IMR-90 (cell line): ENCODE data around the gene FEN1. TPM values are rescaled to one million over a fixed set of nuclear protein-coding genes. Genes with fewer than 3 reads are reported as not detected.

ENCODE experiments used
- ATAC-seq: fragments of 200-7000 bp; cut with Tn5 transposase; 2 replicates; pipeline ENCODE4 v1.9.1; 2020; ENCODE audit warnings: low read depth, mild to moderate bottlenecking, moderate library complexity
- BruUV-seq: library from RNA; stranded (reverse); fragments of 400-500 nt; replicated peaks from 2 replicates; lab custom pipeline; 2021; lab: Mats Ljungman, UMichigan
- CTCF ChIA-PET: fragments of 300-600 bp; formaldehyde crosslinking; extraction: SDS; loops from one replicate; lab custom pipeline; 2021; ENCODE audit warnings: antibody characterized with exemption; lab: Yijun Ruan, JAX
- POLR2A ChIA-PET: fragments of 300-600 bp; sonication (Branson Sonifier 250); formaldehyde crosslinking; loops from one replicate; lab custom pipeline; 2022; ENCODE audit warnings: antibody characterized with exemption; ENCODE audit not compliant: unreplicated experiment; lab: Charles Lee
- DNase-seq: peaks from one replicate; pipeline ENCODE4 v3.0.0; 2013
- H2AFZ ChIP-seq: replicated peaks from 2 replicates; pipeline ENCODE3; 2013; ENCODE audit warnings: low read length, mild to moderate bottlenecking; ENCODE audit not compliant: poor library complexity
- H2AK5ac ChIP-seq: 2 replicates; pipeline ENCODE4 v1.6.1; 2013; ENCODE audit warnings: low read depth, low read length, inconsistent platforms
- H2AK9ac ChIP-seq: replicated peaks from 2 replicates; pipeline ENCODE3; 2013; ENCODE audit warnings: mild to moderate bottlenecking, low read depth, low read length, moderate library complexity; ENCODE audit not compliant: poor library complexity
- H2BK120ac ChIP-seq: 2 replicates; pipeline ENCODE4 v1.6.1; 2013; ENCODE audit warnings: low read depth, low read length, inconsistent platforms
- H2BK15ac ChIP-seq: 3 replicates; pipeline ENCODE4 v1.6.1; 2013; ENCODE audit warnings: low read depth, low read length, inconsistent platforms
- H2BK20ac ChIP-seq: 2 replicates; pipeline ENCODE4 v1.6.1; 2013; ENCODE audit warnings: low read depth, mild to moderate bottlenecking, inconsistent platforms, low read length, moderate library complexity
- H2BK5ac ChIP-seq: 2 replicates; pipeline ENCODE4 v1.6.1; 2013; ENCODE audit warnings: mild to moderate bottlenecking, low read depth, low read length, inconsistent platforms; ENCODE audit not compliant: poor library complexity, severe bottlenecking
- H3K14ac ChIP-seq: replicated peaks from 2 replicates; pipeline ENCODE4 v1.6.1; 2013; ENCODE audit warnings: low read depth, low read length, inconsistent platforms
- H3K18ac ChIP-seq: 2 replicates; pipeline ENCODE4 v1.6.1; 2013; ENCODE audit warnings: low read depth, low read length, control low read depth
- H3K23ac ChIP-seq: 2 replicates; pipeline ENCODE4 v1.6.1; 2013; ENCODE audit warnings: low read depth, low read length, inconsistent platforms
- H3K27ac ChIP-seq: 2 replicates; pipeline ENCODE4 v1.5.1; 2013; ENCODE audit warnings: mild to moderate bottlenecking, control low read depth, low read length; ENCODE audit not compliant: insufficient read depth
- H3K27me3 ChIP-seq: 2 replicates; pipeline ENCODE4 v1.6.1; 2013; ENCODE audit warnings: low read length; ENCODE audit not compliant: control insufficient read depth, insufficient read depth
- H3K36me3 ChIP-seq: 2 replicates; pipeline ENCODE4 v1.6.1; 2013; ENCODE audit warnings: low read length, mixed read lengths; ENCODE audit not compliant: control insufficient read depth, insufficient read depth
- H3K4ac ChIP-seq: 2 replicates; pipeline ENCODE4 v1.6.1; 2013; ENCODE audit warnings: low read depth, low read length, inconsistent platforms
- H3K4me1 ChIP-seq: 2 replicates; pipeline ENCODE4 v1.6.1; 2013; ENCODE audit warnings: low read length, mixed read lengths; ENCODE audit not compliant: control insufficient read depth, insufficient read depth
- H3K4me2 ChIP-seq: 2 replicates; pipeline ENCODE4 v1.6.1; 2013; ENCODE audit warnings: low read depth, mild to moderate bottlenecking, control low read depth, low read length, moderate library complexity
- H3K4me3 ChIP-seq: 2 replicates; pipeline ENCODE4 v1.5.1; 2013; ENCODE audit warnings: low read depth, mild to moderate bottlenecking, control low read depth, low read length, moderate library complexity; ENCODE audit not compliant: insufficient read depth
- H3K56ac ChIP-seq: 2 replicates; pipeline ENCODE4 v1.6.1; 2013; ENCODE audit warnings: low read length, inconsistent platforms; ENCODE audit not compliant: insufficient read depth; ENCODE audit errors: extremely low read depth
- H3K79me1 ChIP-seq, 2 experiments: 2 replicates each; pipeline ENCODE4 v1.6.1; 2013; ENCODE audit warnings: low read length in 2 of 2, inconsistent platforms in 1 of 2, low read depth in 1 of 2
- H3K9ac ChIP-seq: 2 replicates; pipeline ENCODE4 v1.6.1; 2013; ENCODE audit warnings: low read depth, low read length, control low read depth
- H3K9me1 ChIP-seq: 2 replicates; pipeline ENCODE4 v1.6.1; 2013; ENCODE audit warnings: low read length, inconsistent platforms; ENCODE audit not compliant: insufficient read depth
- H3K9me3 ChIP-seq: 2 replicates; pipeline ENCODE4 v1.6.1; 2013; ENCODE audit warnings: low read length; ENCODE audit not compliant: control insufficient read depth, insufficient read depth
- H4K20me1 ChIP-seq: 2 replicates; pipeline ENCODE4 v1.6.1; 2013; ENCODE audit warnings: low read length, inconsistent platforms; ENCODE audit not compliant: insufficient read depth
- H4K5ac ChIP-seq: 2 replicates; pipeline ENCODE4 v1.6.1; 2013; ENCODE audit warnings: mild to moderate bottlenecking, low read depth, low read length, control low read depth
- H4K8ac ChIP-seq, 2 experiments: 2 replicates each; pipeline ENCODE4 v1.6.1; 2013; ENCODE audit warnings: low read depth in 2 of 2, low read length in 2 of 2, control low read depth in 1 of 2, inconsistent platforms in 1 of 2
- H4K91ac ChIP-seq: 2 replicates; pipeline ENCODE4 v1.6.1; 2013; ENCODE audit warnings: low read depth, low read length, inconsistent platforms; ENCODE audit not compliant: insufficient read depth
- BHLHE40 ChIP-seq: fragments of 150-350 bp; IDR thresholded peaks from 2 replicates; pipeline ENCODE4 v1.6.1; 2016; ENCODE audit warnings: mild to moderate bottlenecking, low read depth, low read length
- CEBPB ChIP-seq: IDR thresholded peaks from 2 replicates; pipeline ENCODE4 v1.6.1; 2012; ENCODE audit warnings: low read depth, low read length, improper control_type of control experiment
- CHD1 ChIP-seq: IDR thresholded peaks from 2 replicates; pipeline ENCODE4 v1.6.1; 2012; ENCODE audit warnings: low read depth, low read length, improper control_type of control experiment
- FOS ChIP-seq: fragments of 150-350 bp; IDR thresholded peaks from 2 replicates; pipeline ENCODE4 v1.6.1; 2016; ENCODE audit warnings: low read depth, low read length
- MAFK ChIP-seq: IDR thresholded peaks from 2 replicates; pipeline ENCODE4 v1.6.1; 2012; ENCODE audit warnings: low read depth, low read length, improper control_type of control experiment
- MAZ ChIP-seq: IDR thresholded peaks from 2 replicates; pipeline ENCODE4 v1.6.1; 2012; ENCODE audit warnings: low read depth, mild to moderate bottlenecking, low read length, improper control_type of control experiment, moderate library complexity, borderline replicate concordance
- MXI1 ChIP-seq: IDR thresholded peaks from 2 replicates; pipeline ENCODE4 v1.6.1; 2012; ENCODE audit warnings: low read depth, mild to moderate bottlenecking, low read length, moderate library complexity, borderline replicate concordance
- NFE2L2 ChIP-seq: fragments of 150-350 bp; IDR thresholded peaks from 2 replicates; pipeline ENCODE4 v1.6.1; 2016; ENCODE audit warnings: low read depth, mild to moderate bottlenecking, low read length
- POLR2A ChIP-seq: IDR thresholded peaks from 2 replicates; pipeline ENCODE4 v1.6.1; 2012; ENCODE audit warnings: mild to moderate bottlenecking, low read depth, low read length
- RAD21 ChIP-seq: IDR thresholded peaks from 2 replicates; pipeline ENCODE4 v1.6.1; 2012; ENCODE audit warnings: low read length, improper control_type of control experiment
- RFX5 ChIP-seq: IDR thresholded peaks from 2 replicates; pipeline ENCODE4 v1.8.0; 2012; ENCODE audit warnings: low read depth, mild to moderate bottlenecking, low read length, moderate library complexity
- SMC3 ChIP-seq: fragments of 150-350 bp; IDR thresholded peaks from 2 replicates; pipeline ENCODE4 v1.6.1; 2016; ENCODE audit warnings: low read depth, mild to moderate bottlenecking, antibody characterized with exemption, low read length, moderate library complexity
- WGBS, 2 experiments: methylation state at CpG; one replicate each; pipeline versions ENCODE4 v1.1.5 to v1.1.7; 2013; ENCODE audit warnings: missing lambda C conversion rate in 2 of 2; ENCODE audit not compliant: insufficient read length in 1 of 2; ENCODE audit errors: extremely low coverage in 2 of 2; 5-methylcytosine and 5-hydroxymethylcytosine counted together
- dilution Hi-C: fragments of 300-500 bp; cut with HindIII; formaldehyde crosslinking; loops from one replicate; pipeline ENCODE4 v1.14.3; 2018; ENCODE audit warnings: low sequenced_read_pairs; ENCODE audit not compliant: unreplicated experiment
- in situ Hi-C: fragments of 300-500 bp; cut with MboI; formaldehyde crosslinking; loops from 3 replicates; pipeline ENCODE4 v1.14.3; 2019; ENCODE audit warnings: low sequenced_read_pairs, inconsistent platforms, mixed read lengths
- intact Hi-C: fragments of 100-400 bp; cut with micrococcal nuclease; formaldehyde crosslinking; loops from 2 replicates; pipeline ENCODE4 v1.10.0; 2022
- polyA plus RNA-seq, 3 experiments: library from polyadenylated mRNA; depleted of rRNA; stranded (reverse); fragments of >200 nt; gene quantifications; 2 replicates each; pipeline ENCODE4 v1.2.3, GENCODE V29; 2012; ENCODE audit warnings: low replicate concordance in 1 of 3
- total RNA-seq: library from RNA; depleted of rRNA; stranded (reverse); fragments of >200 nt; gene quantifications from 2 replicates; pipeline ENCODE4 v1.2.3, GENCODE V29; 2012
- TF ChIP-seq, protein P1 (sequence below): conservative IDR thresholded peaks from 2 replicates; pipeline ENCODE4 v1.5.1; 2012; ENCODE audit warnings: mild to moderate bottlenecking, low read depth, low read length, improper control_type of control experiment
- TF ChIP-seq, protein P2 (sequence below): fragments of 150-350 bp; IDR thresholded peaks from 2 replicates; pipeline ENCODE4 v1.6.1; 2017; ENCODE audit warnings: mild to moderate bottlenecking, antibody characterized with exemption, low read length, low read depth
- TF ChIP-seq, protein P3 (sequence below): fragments of 150-350 bp; IDR thresholded peaks from 2 replicates; pipeline ENCODE4 v1.6.1; 2016; ENCODE audit warnings: low read depth, mild to moderate bottlenecking, low read length, moderate library complexity, borderline replicate concordance

FEN1 gene
- total and polyA plus RNA-seq, 2 of the 4 experiments (the other 2 are of a cell fraction) = 23.0 to 41.9 TPM

DNA sequence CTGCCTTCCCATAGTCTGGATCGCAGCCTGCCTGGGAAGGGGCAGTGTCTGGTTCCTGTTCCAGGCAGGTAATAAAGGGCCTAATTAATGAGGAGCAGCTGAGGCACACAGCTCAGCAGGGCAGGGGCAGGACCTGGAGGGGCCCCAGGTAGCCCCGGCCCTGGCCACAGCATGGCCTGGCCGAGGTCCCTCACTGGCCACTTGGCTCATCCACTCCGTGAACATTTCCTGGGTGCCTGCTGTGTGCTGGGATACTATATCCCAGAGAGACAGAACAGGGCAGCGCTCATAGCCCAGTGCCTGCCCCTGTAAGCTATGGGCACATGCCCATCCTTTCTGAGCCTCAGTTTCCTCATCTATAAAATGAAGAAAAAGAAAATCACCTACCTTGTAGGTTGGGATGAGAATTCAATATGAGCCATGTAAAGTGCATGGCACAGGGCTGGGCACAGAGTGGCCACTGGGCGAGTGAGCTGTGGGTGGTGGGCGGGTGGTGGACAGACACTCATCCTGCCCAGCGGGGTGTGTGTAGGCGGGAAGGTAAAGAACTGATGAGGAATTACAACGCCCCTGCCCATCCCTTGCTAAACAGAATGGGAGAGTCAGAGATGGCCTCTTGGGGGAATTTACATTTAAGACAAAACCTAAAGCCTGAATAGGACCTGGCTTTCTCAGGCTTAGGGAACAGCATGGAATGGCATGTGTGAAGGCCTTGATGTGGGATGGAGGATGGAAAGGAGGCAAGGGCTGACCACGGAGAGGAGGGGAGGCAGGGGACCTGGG, 31.1 kb upstream of the FEN1 start:
- no peak overlapping the region for H3K14ac ChIP-seq
- intact Hi-C loops (no loop called here), dilution Hi-C loops (no loop called here), in situ Hi-C loops (no loop called here)
- ChIA-PET POLR2A (no interaction called here), CTCF (no interaction called here)
- no peak overlapping the region for H2BK20ac ChIP-seq
- H3K18ac ChIP-seq = no peak overlapping the region
- H3K79me1 ChIP-seq = 0 out of 4 replicates have a peak, but pooled peaks cover 0 to 3% of the 10 kb centered on the region in 2 experiments
- no TSS peak for BruUV-seq
- DNase-seq (no peak), ATAC-seq (no peak)
- H4K91ac ChIP-seq = no peak overlapping the region
- H3K27ac ChIP-seq = no peak overlapping the region
- H4K20me1 ChIP-seq = no peaks in the 10 kb centered on the region
- no peaks in the 10 kb centered on the region for H3K9me1 ChIP-seq
- H3K4me2 ChIP-seq = no peak overlapping the region
- no peak overlapping the region for H3K23ac ChIP-seq
- no peak overlapping the region for H2BK15ac ChIP-seq
- no peak overlapping the region for H2BK5ac ChIP-seq
- peak overlapping the region; percentile 42 for H2AK9ac ChIP-seq
- H3K4ac ChIP-seq = no peak overlapping the region
- no peak overlapping the region for H3K56ac ChIP-seq
- no peak overlapping the region for H2AK5ac ChIP-seq
- no peak overlapping the region for H3K9ac ChIP-seq
- peaks cover 3% of the 10 kb centered on the region for H3K4me1 ChIP-seq
- WGBS, 2 experiments = 79% methylated on average over 6 of the region's 11 CpGs; no CpG with 5 or more reads in 1 of the 2 experiments
- no peaks in the 10 kb centered on the region for H3K36me3 ChIP-seq
- H2BK120ac ChIP-seq = no peak overlapping the region
- H4K5ac ChIP-seq = no peak overlapping the region
- no peak overlapping the region for H4K8ac ChIP-seq
- no peaks in the 10 kb centered on the region; the same call in 1 of the 2 replicates for H3K27me3 ChIP-seq
- H3K9me3 ChIP-seq = no peaks in the 10 kb centered on the region
- no peak overlapping the region for H3K4me3 ChIP-seq
- H2AFZ ChIP-seq = no peak overlapping the region
- TF ChIP-seq SMC3 = no peak
- TF ChIP-seq BHLHE40 = no peak
- TF ChIP-seq MXI1 = no peak
- TF ChIP-seq MAFK = no peak
- TF ChIP-seq FOS = no peak
- no peak for TF ChIP-seq CEBPB
- no peak for TF ChIP-seq POLR2A
- TF ChIP-seq, protein P1, sequence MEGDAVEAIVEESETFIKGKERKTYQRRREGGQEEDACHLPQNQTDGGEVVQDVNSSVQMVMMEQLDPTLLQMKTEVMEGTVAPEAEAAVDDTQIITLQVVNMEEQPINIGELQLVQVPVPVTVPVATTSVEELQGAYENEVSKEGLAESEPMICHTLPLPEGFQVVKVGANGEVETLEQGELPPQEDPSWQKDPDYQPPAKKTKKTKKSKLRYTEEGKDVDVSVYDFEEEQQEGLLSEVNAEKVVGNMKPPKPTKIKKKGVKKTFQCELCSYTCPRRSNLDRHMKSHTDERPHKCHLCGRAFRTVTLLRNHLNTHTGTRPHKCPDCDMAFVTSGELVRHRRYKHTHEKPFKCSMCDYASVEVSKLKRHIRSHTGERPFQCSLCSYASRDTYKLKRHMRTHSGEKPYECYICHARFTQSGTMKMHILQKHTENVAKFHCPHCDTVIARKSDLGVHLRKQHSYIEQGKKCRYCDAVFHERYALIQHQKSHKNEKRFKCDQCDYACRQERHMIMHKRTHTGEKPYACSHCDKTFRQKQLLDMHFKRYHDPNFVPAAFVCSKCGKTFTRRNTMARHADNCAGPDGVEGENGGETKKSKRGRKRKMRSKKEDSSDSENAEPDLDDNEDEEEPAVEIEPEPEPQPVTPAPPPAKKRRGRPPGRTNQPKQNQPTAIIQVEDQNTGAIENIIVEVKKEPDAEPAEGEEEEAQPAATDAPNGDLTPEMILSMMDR = no peak
- no peak for TF ChIP-seq MAZ
- TF ChIP-seq CHD1 = no peak
- TF ChIP-seq, protein P2, sequence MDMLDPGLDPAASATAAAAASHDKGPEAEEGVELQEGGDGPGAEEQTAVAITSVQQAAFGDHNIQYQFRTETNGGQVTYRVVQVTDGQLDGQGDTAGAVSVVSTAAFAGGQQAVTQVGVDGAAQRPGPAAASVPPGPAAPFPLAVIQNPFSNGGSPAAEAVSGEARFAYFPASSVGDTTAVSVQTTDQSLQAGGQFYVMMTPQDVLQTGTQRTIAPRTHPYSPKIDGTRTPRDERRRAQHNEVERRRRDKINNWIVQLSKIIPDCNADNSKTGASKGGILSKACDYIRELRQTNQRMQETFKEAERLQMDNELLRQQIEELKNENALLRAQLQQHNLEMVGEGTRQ = no peak
- TF ChIP-seq RFX5 = no peak
- TF ChIP-seq RAD21 = no peak
- TF ChIP-seq, protein P3, sequence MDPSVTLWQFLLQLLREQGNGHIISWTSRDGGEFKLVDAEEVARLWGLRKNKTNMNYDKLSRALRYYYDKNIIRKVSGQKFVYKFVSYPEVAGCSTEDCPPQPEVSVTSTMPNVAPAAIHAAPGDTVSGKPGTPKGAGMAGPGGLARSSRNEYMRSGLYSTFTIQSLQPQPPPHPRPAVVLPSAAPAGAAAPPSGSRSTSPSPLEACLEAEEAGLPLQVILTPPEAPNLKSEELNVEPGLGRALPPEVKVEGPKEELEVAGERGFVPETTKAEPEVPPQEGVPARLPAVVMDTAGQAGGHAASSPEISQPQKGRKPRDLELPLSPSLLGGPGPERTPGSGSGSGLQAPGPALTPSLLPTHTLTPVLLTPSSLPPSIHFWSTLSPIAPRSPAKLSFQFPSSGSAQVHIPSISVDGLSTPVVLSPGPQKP = no peak
- TF ChIP-seq NFE2L2 = no peak
